ENCODE results near the gene TBC1D4.

DNA sequence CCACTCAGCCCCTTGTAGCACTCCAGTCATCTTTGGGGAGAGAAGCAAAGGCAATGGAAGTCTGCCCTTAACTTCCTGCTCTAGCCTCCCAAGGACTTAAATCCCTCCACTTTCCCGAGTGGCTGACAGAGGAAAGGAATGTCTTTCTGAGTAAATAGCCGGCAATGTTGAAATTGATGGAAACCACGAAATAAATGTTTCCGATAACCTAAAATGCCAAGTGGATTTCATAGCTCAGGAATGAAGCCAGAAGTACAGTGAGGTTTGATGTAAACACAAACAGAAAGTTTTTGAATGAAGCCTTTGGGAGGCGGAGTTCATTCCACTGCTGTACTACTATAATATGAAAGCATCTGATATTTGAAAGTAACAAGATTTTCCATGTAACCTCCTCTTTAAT lies 14.0 kb upstream of the TBC1D4 start:
- no peak for TF ChIP-seq CTCF (IDR thresholded peaks at IDR 0.05; ENCODE audit: low read length)
- TF ChIP-seq EZH2phosphoT487 (IDR thresholded peaks at IDR 0.05; ENCODE audit: low read length) = no peak
